Inferior parietal cortex (tissue), 1 donor: ENCODE measurements around the gene ZNF653.
"Not testable (repeated sequence)": the region's sequence is repeated elsewhere in the genome, so short reads cannot be mapped to it uniquely, and the experiment has no call there.

Source experiments
- DNase-seq: peaks from one replicate; pipeline ENCODE4 v3.0.0-alpha.2; 2016; ENCODE audit errors: extremely low spot score

ZNF653 gene

GRCh38 chr19:11456659-11457058 lies 49.0 kb downstream of the ZNF653 start:
- DNase-seq = no peak

- DNase-seq = not testable (repeated sequence)
Measured at GRCh38 chr19:11455233-11455554, 50.4 kb downstream of the ZNF653 start.

GRCh38 chr19:11453468-11454341 lies 51.9 kb downstream of the ZNF653 start:
- no peak for DNase-seq

GRCh38 chr19:11452620-11453310 lies 52.9 kb downstream of the ZNF653 start:
- DNase-seq = no peak

GRCh38 chr19:11451871-11452619 lies 53.6 kb downstream of the ZNF653 start:
- no peak for DNase-seq

- no peak for DNase-seq
Measured at GRCh38 chr19:11451327-11451870, 54.2 kb downstream of the ZNF653 start.

GRCh38 chr19:11450570-11451326 lies 54.9 kb downstream of the ZNF653 start:
- DNase-seq = no peak

GRCh38 chr19:11448923-11449554 lies 56.6 kb downstream of the ZNF653 start:
- no peak for DNase-seq

- no peak for DNase-seq
Measured at GRCh38 chr19:11448410-11448809, 57.2 kb downstream of the ZNF653 start.

- DNase-seq = no peak
Measured at GRCh38 chr19:11447347-11448262, 58.0 kb downstream of the ZNF653 start.

GRCh38 chr19:11446652-11447301 lies 58.9 kb downstream of the ZNF653 start:
- peak; percentile 88 for DNase-seq

- no peak for DNase-seq
Measured at GRCh38 chr19:11446271-11446651, 59.4 kb downstream of the ZNF653 start.

- no peak for DNase-seq
Measured at GRCh38 chr19:11445141-11445540, 60.5 kb downstream of the ZNF653 start.

- no peak for DNase-seq
Measured at GRCh38 chr19:11444059-11444458, 61.6 kb downstream of the ZNF653 start.

GRCh38 chr19:11437955-11438354 lies 67.7 kb downstream of the ZNF653 start:
- no peak for DNase-seq

GRCh38 chr19:11435833-11436313 lies 69.8 kb downstream of the ZNF653 start:
- DNase-seq = no peak

- DNase-seq = peak; percentile 99
Measured at GRCh38 chr19:11435057-11435832, 70.4 kb downstream of the ZNF653 start, which contains the start of the genes ODAD3 and PRKCSH. Gene ODAD3 (minus strand): TSS chr19:11435121. CDS start chr19:11435016, 105 bp downstream. Gene PRKCSH (plus strand): TSS chr19:11435635. CDS start chr19:11436118, 483 bp downstream.

GRCh38 chr19:11434703-11435056 lies 71.0 kb downstream of the ZNF653 start:
- no peak for DNase-seq
